Liver (tissue), 9 donors: ENCODE results near the gene SCN3A. TPM values are rescaled to one million over a fixed set of nuclear protein-coding genes. Genes with fewer than 3 reads are reported as not detected.

Experiments
- DNase-seq: peaks from one replicate; pipeline ENCODE4 v3.0.0-alpha.2; 2017; ENCODE audit warnings: low spot score
- H3K27ac ChIP-seq, 2 donors: one replicate each; pipeline ENCODE4 v1.7.0; 2013; ENCODE audit warnings: inconsistent platforms in 2 of 2, low read length in 2 of 2, control low read depth in 1 of 2, low read depth in 1 of 2, mild to moderate bottlenecking in 1 of 2
- H3K27me3 ChIP-seq, 4 donors: one replicate each; pipeline versions ENCODE4 v1.6.1 to v1.7.0; 2013; ENCODE audit warnings: low read length in 3 of 4, inconsistent platforms in 1 of 4, mild to moderate bottlenecking in 1 of 4, moderate library complexity in 1 of 4; ENCODE audit not compliant: control insufficient read depth in 4 of 4, insufficient read depth in 4 of 4
- H3K36me3 ChIP-seq, 4 donors: one replicate each; pipeline versions ENCODE4 v1.6.1 to v1.7.0; 2013; ENCODE audit warnings: low read length in 3 of 4, mild to moderate bottlenecking in 3 of 4, low read depth in 1 of 4, moderate library complexity in 1 of 4; ENCODE audit not compliant: control insufficient read depth in 4 of 4, insufficient read depth in 3 of 4
- H3K4me1 ChIP-seq, 4 donors: one replicate each; pipeline versions ENCODE4 v1.6.1 to v1.7.0; 2013; ENCODE audit warnings: low read length in 3 of 4, mild to moderate bottlenecking in 3 of 4, moderate library complexity in 1 of 4; ENCODE audit not compliant: control insufficient read depth in 4 of 4, insufficient read depth in 4 of 4
- H3K4me3 ChIP-seq, 3 donors: one replicate each; pipeline versions ENCODE4 v1.6.1 to v1.7.0; 2013; ENCODE audit warnings: low read length in 3 of 3, control low read depth in 1 of 3, low read depth in 1 of 3, mild to moderate bottlenecking in 1 of 3
- H3K9ac ChIP-seq, 2 donors: one replicate each; pipeline ENCODE4 v1.7.0; 2013; ENCODE audit warnings: low read length in 2 of 2, mild to moderate bottlenecking in 2 of 2, moderate library complexity in 2 of 2, control low read depth in 1 of 2, low read depth in 1 of 2
- H3K9me3 ChIP-seq, 4 donors: one replicate each; pipeline versions ENCODE4 v1.6.1 to v1.7.0; 2013; ENCODE audit warnings: low read length in 3 of 4; ENCODE audit not compliant: control insufficient read depth in 4 of 4
- EGR1 ChIP-seq, 2 donors: IDR thresholded peaks; 2 replicates each; pipeline ENCODE4 v1.6.1; 2016 to 2018; ENCODE audit warnings: antibody characterized with exemption in 2 of 2, low read depth in 2 of 2
- FOXA1 ChIP-seq: IDR thresholded peaks from 2 replicates; pipeline ENCODE4 v1.6.1; 2016; ENCODE audit warnings: antibody characterized with exemption
- FOXA2 ChIP-seq: IDR thresholded peaks from 2 replicates; pipeline ENCODE4 v1.6.1; 2016; ENCODE audit warnings: antibody characterized with exemption
- GABPA ChIP-seq, 2 donors: IDR thresholded peaks in 1 of 2; conservative IDR thresholded peaks in 1 of 2; 2 replicates each; pipeline ENCODE4 v1.6.1; 2016; ENCODE audit warnings: antibody characterized with exemption in 2 of 2, mild to moderate bottlenecking in 1 of 2, moderate library complexity in 1 of 2
- HNF4A ChIP-seq, 2 donors: conservative IDR thresholded peaks; 2 replicates each; pipeline ENCODE4 v1.6.1; 2016; ENCODE audit warnings: antibody characterized with exemption in 2 of 2, mild to moderate bottlenecking in 2 of 2
- HNF4G ChIP-seq: IDR thresholded peaks from 2 replicates; pipeline ENCODE4 v1.6.1; 2016; ENCODE audit warnings: antibody characterized with exemption
- JUND ChIP-seq, 2 donors: IDR thresholded peaks; 2 replicates each; pipeline ENCODE4 v1.6.1; 2016; ENCODE audit warnings: antibody characterized with exemption in 2 of 2
- NR2F2 ChIP-seq: IDR thresholded peaks from 2 replicates; pipeline ENCODE4 v1.6.1; 2016; ENCODE audit warnings: antibody characterized with exemption
- RAD21 ChIP-seq, 2 donors: IDR thresholded peaks; 2 replicates each; pipeline ENCODE4 v1.6.1; 2016; ENCODE audit warnings: antibody characterized with exemption in 2 of 2, mild to moderate bottlenecking in 2 of 2
- RXRA ChIP-seq, 2 donors: IDR thresholded peaks; 2 replicates each; pipeline ENCODE4 v1.6.1; 2017 to 2018; ENCODE audit warnings: antibody characterized with exemption in 2 of 2, mild to moderate bottlenecking in 1 of 2
- SP1 ChIP-seq: IDR thresholded peaks from 2 replicates; pipeline ENCODE4 v1.6.1; 2018; ENCODE audit warnings: antibody characterized with exemption, mild to moderate bottlenecking
- TAF1 ChIP-seq: conservative IDR thresholded peaks from 2 replicates; pipeline ENCODE4 v1.6.1; 2016; ENCODE audit warnings: antibody characterized with exemption, mild to moderate bottlenecking
- YY1 ChIP-seq: IDR thresholded peaks from 2 replicates; pipeline ENCODE4 v1.6.1; 2016; ENCODE audit warnings: antibody characterized with exemption, mild to moderate bottlenecking
- WGBS: extraction: QIAGEN DNeasy Blood & Tissue Kit; methylation state at CpG from one replicate; pipeline ENCODE4 v1.1.7; 2013; 5-methylcytosine and 5-hydroxymethylcytosine counted together
- polyA plus RNA-seq, 2 donors: library from polyadenylated mRNA; stranded (reverse) in 1 of 2; unstranded in 1 of 2; fragments of 200-250 nt in 1 of 2; fragments of >200 nt in 1 of 2; fragmentation: Nextera tagmentation in 1 of 2; extraction: Ambion mirVana in 1 of 2; gene quantifications; one replicate each; pipeline versions ENCODE4 v1.2.1 to v1.2.3, GENCODE V29; 2013 to 2015
- total RNA-seq, 2 donors: library from RNA; depleted of rRNA; stranded (reverse); fragments of >200 nt; gene quantifications; one replicate each; pipeline ENCODE4 v1.2.3, GENCODE V29; 2014
- TF ChIP-seq, protein P1 (sequence below): fragments of 150-350 bp; IDR thresholded peaks from 2 replicates; pipeline ENCODE4 v1.5.1; 2017; ENCODE audit warnings: improper control_type of control experiment, low read depth, low read length; ENCODE audit not compliant: missing input control
- TF ChIP-seq, protein P2 (sequence below): IDR thresholded peaks from 2 replicates; pipeline ENCODE4 v1.6.1; 2016; ENCODE audit warnings: antibody characterized with exemption, mild to moderate bottlenecking
- TF ChIP-seq, protein P3 (sequence below): IDR thresholded peaks from 2 replicates; pipeline ENCODE4 v1.6.1; 2016; ENCODE audit warnings: antibody characterized with exemption
- TF ChIP-seq, protein P4 (sequence below): IDR thresholded peaks from 2 replicates; pipeline ENCODE4 v1.6.1; 2016; ENCODE audit warnings: antibody characterized with exemption
- TF ChIP-seq, protein P5 (sequence below): IDR thresholded peaks from 2 replicates; pipeline ENCODE4 v1.6.1; 2016; ENCODE audit warnings: antibody characterized with exemption
- donor health status: healthy.
- donor health status: healthy.
- donor health status: healthy.
- donor health status: healthy.
- donor health status: healthy.

The SCN3A gene
- total and polyA plus RNA-seq, 4 donors = 0.05 to 1.0 (median 0.29) TPM

DNA sequence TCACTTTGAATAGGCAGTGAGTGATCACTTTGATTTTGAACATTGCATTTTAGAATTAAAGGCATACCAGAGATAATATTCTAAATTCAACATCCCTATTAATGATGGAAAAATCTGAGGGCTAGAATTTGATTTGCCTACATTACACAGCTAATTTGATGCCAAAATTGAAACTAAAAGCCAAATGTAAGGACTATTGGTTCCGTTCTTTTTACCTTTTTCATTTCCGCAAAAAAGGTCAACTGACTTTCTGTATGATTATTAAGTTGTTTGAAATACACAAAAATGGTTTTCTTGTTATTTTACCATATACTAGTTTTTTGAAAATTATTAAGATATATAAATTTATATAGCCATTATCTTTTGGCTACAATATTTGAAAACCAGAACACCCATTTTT is 117.5 kb downstream of the SCN3A start (continued):
- TF ChIP-seq, protein P1, sequence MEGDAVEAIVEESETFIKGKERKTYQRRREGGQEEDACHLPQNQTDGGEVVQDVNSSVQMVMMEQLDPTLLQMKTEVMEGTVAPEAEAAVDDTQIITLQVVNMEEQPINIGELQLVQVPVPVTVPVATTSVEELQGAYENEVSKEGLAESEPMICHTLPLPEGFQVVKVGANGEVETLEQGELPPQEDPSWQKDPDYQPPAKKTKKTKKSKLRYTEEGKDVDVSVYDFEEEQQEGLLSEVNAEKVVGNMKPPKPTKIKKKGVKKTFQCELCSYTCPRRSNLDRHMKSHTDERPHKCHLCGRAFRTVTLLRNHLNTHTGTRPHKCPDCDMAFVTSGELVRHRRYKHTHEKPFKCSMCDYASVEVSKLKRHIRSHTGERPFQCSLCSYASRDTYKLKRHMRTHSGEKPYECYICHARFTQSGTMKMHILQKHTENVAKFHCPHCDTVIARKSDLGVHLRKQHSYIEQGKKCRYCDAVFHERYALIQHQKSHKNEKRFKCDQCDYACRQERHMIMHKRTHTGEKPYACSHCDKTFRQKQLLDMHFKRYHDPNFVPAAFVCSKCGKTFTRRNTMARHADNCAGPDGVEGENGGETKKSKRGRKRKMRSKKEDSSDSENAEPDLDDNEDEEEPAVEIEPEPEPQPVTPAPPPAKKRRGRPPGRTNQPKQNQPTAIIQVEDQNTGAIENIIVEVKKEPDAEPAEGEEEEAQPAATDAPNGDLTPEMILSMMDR = no peak

DNA sequence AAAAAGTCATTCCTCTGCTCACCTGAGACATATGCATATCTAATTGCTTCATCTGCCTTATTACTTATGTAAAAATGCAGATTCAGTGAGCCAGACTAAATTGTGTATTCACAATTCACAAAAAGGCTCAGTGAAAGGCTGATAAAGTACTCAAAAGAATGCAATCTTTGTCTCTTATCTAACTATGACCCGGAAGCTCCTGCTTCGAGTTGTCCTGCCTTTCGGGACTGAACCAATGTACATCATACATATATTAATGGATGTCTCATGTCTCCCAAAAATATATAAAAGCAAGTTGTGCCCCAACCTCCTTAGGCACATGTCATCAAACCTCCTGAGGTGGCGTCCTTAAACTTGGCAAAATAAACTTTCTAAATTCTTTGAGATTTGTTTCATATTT is 120.5 kb downstream of the SCN3A start:
- Histone ChIP-seq H3K27me3 (no peaks in the 10 kb centered on the region), H3K27ac (no peak overlapping the region), H3K9me3 (no peaks in the 10 kb centered on the region), H3K9ac (no peak overlapping the region), H3K4me3 (no peak overlapping the region), H3K36me3 (no peaks in the 10 kb centered on the region), H3K4me1 (peaks cover 0 to 6% (median under 1%) of the 10 kb centered on the region in 4 donors)
- no peak for DNase-seq
- no peak for TF ChIP-seq NR2F2
- TF ChIP-seq, protein P2, sequence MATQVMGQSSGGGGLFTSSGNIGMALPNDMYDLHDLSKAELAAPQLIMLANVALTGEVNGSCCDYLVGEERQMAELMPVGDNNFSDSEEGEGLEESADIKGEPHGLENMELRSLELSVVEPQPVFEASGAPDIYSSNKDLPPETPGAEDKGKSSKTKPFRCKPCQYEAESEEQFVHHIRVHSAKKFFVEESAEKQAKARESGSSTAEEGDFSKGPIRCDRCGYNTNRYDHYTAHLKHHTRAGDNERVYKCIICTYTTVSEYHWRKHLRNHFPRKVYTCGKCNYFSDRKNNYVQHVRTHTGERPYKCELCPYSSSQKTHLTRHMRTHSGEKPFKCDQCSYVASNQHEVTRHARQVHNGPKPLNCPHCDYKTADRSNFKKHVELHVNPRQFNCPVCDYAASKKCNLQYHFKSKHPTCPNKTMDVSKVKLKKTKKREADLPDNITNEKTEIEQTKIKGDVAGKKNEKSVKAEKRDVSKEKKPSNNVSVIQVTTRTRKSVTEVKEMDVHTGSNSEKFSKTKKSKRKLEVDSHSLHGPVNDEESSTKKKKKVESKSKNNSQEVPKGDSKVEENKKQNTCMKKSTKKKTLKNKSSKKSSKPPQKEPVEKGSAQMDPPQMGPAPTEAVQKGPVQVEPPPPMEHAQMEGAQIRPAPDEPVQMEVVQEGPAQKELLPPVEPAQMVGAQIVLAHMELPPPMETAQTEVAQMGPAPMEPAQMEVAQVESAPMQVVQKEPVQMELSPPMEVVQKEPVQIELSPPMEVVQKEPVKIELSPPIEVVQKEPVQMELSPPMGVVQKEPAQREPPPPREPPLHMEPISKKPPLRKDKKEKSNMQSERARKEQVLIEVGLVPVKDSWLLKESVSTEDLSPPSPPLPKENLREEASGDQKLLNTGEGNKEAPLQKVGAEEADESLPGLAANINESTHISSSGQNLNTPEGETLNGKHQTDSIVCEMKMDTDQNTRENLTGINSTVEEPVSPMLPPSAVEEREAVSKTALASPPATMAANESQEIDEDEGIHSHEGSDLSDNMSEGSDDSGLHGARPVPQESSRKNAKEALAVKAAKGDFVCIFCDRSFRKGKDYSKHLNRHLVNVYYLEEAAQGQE = no peak
- no peak for TF ChIP-seq GABPA (IDR thresholded peaks at IDR 0.05 in 1 of 2, conservative IDR thresholded peaks at IDR 0.05 in 1 of 2)
- TF ChIP-seq, protein P1 = no peak
- TF ChIP-seq, protein P3, sequence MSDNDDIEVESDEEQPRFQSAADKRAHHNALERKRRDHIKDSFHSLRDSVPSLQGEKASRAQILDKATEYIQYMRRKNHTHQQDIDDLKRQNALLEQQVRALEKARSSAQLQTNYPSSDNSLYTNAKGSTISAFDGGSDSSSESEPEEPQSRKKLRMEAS = no peak
- TF ChIP-seq JUND (IDR thresholded peaks at IDR 0.05) = no peak
- TF ChIP-seq RXRA (IDR thresholded peaks at IDR 0.05) = no peak
- TF ChIP-seq FOXA2 = no peak
- TF ChIP-seq TAF1 = no peak
- TF ChIP-seq, protein P4, sequence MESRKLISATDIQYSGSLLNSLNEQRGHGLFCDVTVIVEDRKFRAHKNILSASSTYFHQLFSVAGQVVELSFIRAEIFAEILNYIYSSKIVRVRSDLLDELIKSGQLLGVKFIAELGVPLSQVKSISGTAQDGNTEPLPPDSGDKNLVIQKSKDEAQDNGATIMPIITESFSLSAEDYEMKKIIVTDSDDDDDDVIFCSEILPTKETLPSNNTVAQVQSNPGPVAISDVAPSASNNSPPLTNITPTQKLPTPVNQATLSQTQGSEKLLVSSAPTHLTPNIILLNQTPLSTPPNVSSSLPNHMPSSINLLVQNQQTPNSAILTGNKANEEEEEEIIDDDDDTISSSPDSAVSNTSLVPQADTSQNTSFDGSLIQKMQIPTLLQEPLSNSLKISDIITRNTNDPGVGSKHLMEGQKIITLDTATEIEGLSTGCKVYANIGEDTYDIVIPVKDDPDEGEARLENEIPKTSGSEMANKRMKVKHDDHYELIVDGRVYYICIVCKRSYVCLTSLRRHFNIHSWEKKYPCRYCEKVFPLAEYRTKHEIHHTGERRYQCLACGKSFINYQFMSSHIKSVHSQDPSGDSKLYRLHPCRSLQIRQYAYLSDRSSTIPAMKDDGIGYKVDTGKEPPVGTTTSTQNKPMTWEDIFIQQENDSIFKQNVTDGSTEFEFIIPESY = no peak
- TF ChIP-seq FOXA1 = no peak
- no peak for TF ChIP-seq RAD21 (IDR thresholded peaks at IDR 0.05)
- TF ChIP-seq, protein P5, sequence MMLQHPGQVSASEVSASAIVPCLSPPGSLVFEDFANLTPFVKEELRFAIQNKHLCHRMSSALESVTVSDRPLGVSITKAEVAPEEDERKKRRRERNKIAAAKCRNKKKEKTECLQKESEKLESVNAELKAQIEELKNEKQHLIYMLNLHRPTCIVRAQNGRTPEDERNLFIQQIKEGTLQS = no peak
- TF ChIP-seq HNF4G = no peak
- TF ChIP-seq HNF4A (conservative IDR thresholded peaks at IDR 0.05) = no peak
- no peak for TF ChIP-seq YY1
- TF ChIP-seq SP1 = no peak
- no peak for TF ChIP-seq EGR1 (IDR thresholded peaks at IDR 0.05; ENCODE audit: low read depth in 2 of 2)
- 87% methylated on average over 4 of the region's 4 CpGs for WGBS
